Keratinocyte (primary cell): ENCODE data around the gene PLEKHH1.

Experiments used
- EZH2 ChIP-seq: IDR thresholded peaks from one replicate; pipeline ENCODE4 v1.6.1; 2012; ENCODE audit warnings: inconsistent platforms, mild to moderate bottlenecking, low read length, moderate library complexity
- TF ChIP-seq, protein P1 (sequence below), 3 experiments: IDR thresholded peaks in 1 of 3; conservative IDR thresholded peaks in 1 of 3; optimal IDR thresholded peaks in 1 of 3; 2 replicates in 2 of 3; 3 replicates in 1 of 3; pipeline versions ENCODE3 to v1.5.1; 2011; ENCODE audit warnings: low read length in 3 of 3, mild to moderate bottlenecking in 3 of 3, moderate library complexity in 2 of 3, control low read depth in 1 of 3, inconsistent platforms in 1 of 3; ENCODE audit not compliant: insufficient read depth in 2 of 3; ENCODE audit errors: extremely low read depth in 1 of 3

DNA sequence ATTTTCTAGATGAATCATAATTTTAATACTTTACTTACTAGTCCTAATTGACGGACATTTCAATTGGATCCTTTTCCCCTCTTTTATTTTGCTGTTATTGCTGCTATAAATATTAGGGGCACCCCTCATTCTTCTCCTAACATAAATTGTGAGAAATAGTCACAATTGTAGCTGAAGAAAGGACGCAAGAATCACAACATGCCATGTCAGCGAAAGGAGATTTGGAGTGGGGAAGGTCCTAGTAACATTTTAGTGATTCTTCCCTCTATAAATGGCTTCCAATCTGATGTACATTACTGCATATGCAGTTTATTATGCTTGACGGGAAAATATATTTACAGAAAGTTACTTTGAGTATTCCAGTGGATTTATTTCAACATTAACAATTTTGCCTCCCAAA is 7.7 kb upstream of the PLEKHH1 start:
- TF ChIP-seq, protein P1, sequence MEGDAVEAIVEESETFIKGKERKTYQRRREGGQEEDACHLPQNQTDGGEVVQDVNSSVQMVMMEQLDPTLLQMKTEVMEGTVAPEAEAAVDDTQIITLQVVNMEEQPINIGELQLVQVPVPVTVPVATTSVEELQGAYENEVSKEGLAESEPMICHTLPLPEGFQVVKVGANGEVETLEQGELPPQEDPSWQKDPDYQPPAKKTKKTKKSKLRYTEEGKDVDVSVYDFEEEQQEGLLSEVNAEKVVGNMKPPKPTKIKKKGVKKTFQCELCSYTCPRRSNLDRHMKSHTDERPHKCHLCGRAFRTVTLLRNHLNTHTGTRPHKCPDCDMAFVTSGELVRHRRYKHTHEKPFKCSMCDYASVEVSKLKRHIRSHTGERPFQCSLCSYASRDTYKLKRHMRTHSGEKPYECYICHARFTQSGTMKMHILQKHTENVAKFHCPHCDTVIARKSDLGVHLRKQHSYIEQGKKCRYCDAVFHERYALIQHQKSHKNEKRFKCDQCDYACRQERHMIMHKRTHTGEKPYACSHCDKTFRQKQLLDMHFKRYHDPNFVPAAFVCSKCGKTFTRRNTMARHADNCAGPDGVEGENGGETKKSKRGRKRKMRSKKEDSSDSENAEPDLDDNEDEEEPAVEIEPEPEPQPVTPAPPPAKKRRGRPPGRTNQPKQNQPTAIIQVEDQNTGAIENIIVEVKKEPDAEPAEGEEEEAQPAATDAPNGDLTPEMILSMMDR (optimal IDR thresholded peaks at IDR 0.05 in 1 of 3, IDR thresholded peaks at IDR 0.05 in 1 of 3, conservative IDR thresholded peaks at IDR 0.05 in 1 of 3; ENCODE audit: extremely low read depth in 1 of 3, insufficient read depth in 2 of 3, low read length in 3 of 3), result no peak
- TF ChIP-seq EZH2, result no peak
